MM.1S (cell line): ENCODE measurements around the gene MAP9.

Source experiments
- DNase-seq: peaks from one replicate; pipeline ENCODE4 v3.0.0-alpha.2; 2015
- H2AFZ ChIP-seq: fragments of 300-600 bp; sonication (generic); 2 replicates; pipeline ENCODE4 v1.6.0; 2016; ENCODE audit warnings: antibody characterized with exemption, low read length
- H3F3A ChIP-seq: fragments of 300-600 bp; sonication (generic); 2 replicates; pipeline ENCODE4 v1.6.1; 2016; ENCODE audit warnings: mild to moderate bottlenecking, antibody characterized with exemption, low read length, moderate library complexity, mixed read lengths; ENCODE audit not compliant: insufficient read depth
- H3K27ac ChIP-seq: fragments of 300-600 bp; sonication (generic); 2 replicates; pipeline ENCODE4 v1.5.1; 2016; ENCODE audit warnings: mild to moderate bottlenecking, low read length
- H3K27me3 ChIP-seq: fragments of 300-600 bp; sonication (generic); replicated peaks from 2 replicates; pipeline ENCODE4 v1.6.0; 2016; ENCODE audit warnings: low read length; ENCODE audit not compliant: insufficient read depth
- H3K36me3 ChIP-seq: fragments of 300-600 bp; sonication (generic); replicated peaks from 2 replicates; pipeline ENCODE4 v1.6.1; 2016; ENCODE audit warnings: mild to moderate bottlenecking, low read length, mixed read lengths; ENCODE audit not compliant: insufficient read depth
- H3K4me1 ChIP-seq: fragments of 300-600 bp; sonication (generic); 2 replicates; pipeline ENCODE4 v1.6.1; 2016; ENCODE audit warnings: low read length, mixed read lengths
- H3K4me2 ChIP-seq: fragments of 300-600 bp; sonication (generic); 2 replicates; pipeline ENCODE4 v1.6.0; 2016; ENCODE audit warnings: low read depth, low read length
- H3K4me3 ChIP-seq: fragments of 300-600 bp; sonication (generic); 2 replicates; pipeline ENCODE4 v1.5.1; 2016; ENCODE audit warnings: low read length, mixed read lengths
- H3K79me2 ChIP-seq: fragments of 300-600 bp; sonication (generic); 2 replicates; pipeline ENCODE4 v1.6.1; 2016; ENCODE audit warnings: mixed run types, low read length, mixed read lengths
- H3K9ac ChIP-seq: fragments of 300-600 bp; sonication (generic); 2 replicates; pipeline ENCODE4 v1.6.1; 2016; ENCODE audit warnings: low read length, mixed read lengths
- H3K9me2 ChIP-seq: fragments of 300-600 bp; sonication (generic); replicated peaks from 2 replicates; pipeline ENCODE4 v1.6.1; 2016; ENCODE audit warnings: mild to moderate bottlenecking, low read length, mixed read lengths; ENCODE audit not compliant: insufficient read depth
- H3K9me3 ChIP-seq: fragments of 300-600 bp; sonication (generic); replicated peaks from 2 replicates; pipeline ENCODE4 v1.6.1; 2016; ENCODE audit warnings: mild to moderate bottlenecking, low read length, mixed read lengths; ENCODE audit not compliant: insufficient read depth
- H4K20me1 ChIP-seq: fragments of 300-600 bp; sonication (generic); 2 replicates; pipeline ENCODE4 v1.6.1; 2016; ENCODE audit warnings: mild to moderate bottlenecking, low read length, moderate library complexity, mixed read lengths; ENCODE audit not compliant: insufficient read depth
- CTCF ChIP-seq: fragments of 300-600 bp; sonication (generic); IDR thresholded peaks from 2 replicates; pipeline ENCODE4 v1.5.1; 2016; ENCODE audit warnings: antibody characterized with exemption, low read length, mixed read lengths
- EZH2 ChIP-seq: fragments of 300-600 bp; sonication (generic); optimal IDR thresholded peaks from 2 replicates; pipeline ENCODE3; 2017; ENCODE audit warnings: low read depth, mild to moderate bottlenecking, antibody characterized with exemption, low read length, mixed read lengths
- EZH2phosphoT487 ChIP-seq: fragments of 300-600 bp; sonication (generic); IDR thresholded peaks from 2 replicates; pipeline ENCODE4 v1.6.1; 2018; ENCODE audit warnings: antibody characterized with exemption, low read length

The MAP9 gene

GRCh38 chr4:155391932-155392331 lies 15.2 kb upstream of the MAP9 start:
- Histone ChIP-seq H3K9ac (no peak overlapping the region), H4K20me1 (no peaks in the 10 kb centered on the region), H3K36me3 (no peaks in the 10 kb centered on the region), H3K4me3 (no peak overlapping the region), H3K9me3 (no peaks in the 10 kb centered on the region), H3K9me2 (no peaks in the 10 kb centered on the region), H3K27ac (no peak overlapping the region), H2AFZ (no peak overlapping the region), H3F3A (no peaks in the 10 kb centered on the region), H3K4me2 (no peak overlapping the region), H3K4me1 (no peaks in the 10 kb centered on the region), H3K79me2 (no peaks in the 10 kb centered on the region), H3K27me3 (no peaks in the 10 kb centered on the region)
- no peak for TF ChIP-seq EZH2phosphoT487
- no peak for TF ChIP-seq CTCF
- no peak for TF ChIP-seq EZH2
- no peak for DNase-seq

- no peak overlapping the region for H3K9ac ChIP-seq
- no peaks in the 10 kb centered on the region for H3K79me2 ChIP-seq
- H3K36me3 ChIP-seq: no peaks in the 10 kb centered on the region
- H3K4me1 ChIP-seq: no peaks in the 10 kb centered on the region
- H3K9me2 ChIP-seq: no peaks in the 10 kb centered on the region
- no peaks in the 10 kb centered on the region for H3K27me3 ChIP-seq
- no peaks in the 10 kb centered on the region for H4K20me1 ChIP-seq
- H3F3A ChIP-seq: no peaks in the 10 kb centered on the region
- no peak for TF ChIP-seq EZH2phosphoT487
- TF ChIP-seq EZH2: no peak
- no peak for TF ChIP-seq CTCF
- H3K27ac ChIP-seq: no peak overlapping the region
- no peak for DNase-seq
- no peak overlapping the region for H3K4me2 ChIP-seq
- H3K4me3 ChIP-seq: no peak overlapping the region
- no peaks in the 10 kb centered on the region for H3K9me3 ChIP-seq
- H2AFZ ChIP-seq: no peak overlapping the region
Measured at GRCh38 chr4:155388162-155388561, 11.4 kb upstream of the MAP9 start.

GRCh38 chr4:155383541-155383940 lies 6.8 kb upstream of the MAP9 start:
- Histone ChIP-seq H3K79me2 (no peaks in the 10 kb centered on the region), H3K4me1 (no peaks in the 10 kb centered on the region), H3F3A (no peaks in the 10 kb centered on the region), H3K9me2 (no peaks in the 10 kb centered on the region), H3K4me3 (no peak overlapping the region), H3K9ac (no peak overlapping the region), H3K27ac (no peak overlapping the region), H3K4me2 (no peak overlapping the region), H3K27me3 (no peaks in the 10 kb centered on the region), H3K36me3 (no peaks in the 10 kb centered on the region), H2AFZ (no peak overlapping the region), H3K9me3 (no peaks in the 10 kb centered on the region), H4K20me1 (no peaks in the 10 kb centered on the region)
- no peak for DNase-seq
- no peak for TF ChIP-seq CTCF
- no peak for TF ChIP-seq EZH2
- no peak for TF ChIP-seq EZH2phosphoT487
